ENCODE results near the gene TTYH2. TPM values are rescaled to one million over a fixed set of nuclear protein-coding genes. Genes with fewer than 3 reads are reported as not detected.

TTYH2 gene
- total RNA-seq, 2 experiments from 2014 or later: 3.1 to 3.8 TPM

GRCh38 chr17:74231928-74232907 is 18.8 kb downstream of the TTYH2 start:
- no peak overlapping the region for H3K4me3 ChIP-seq (ENCODE audit: low read depth, low read length, poor library complexity, severe bottlenecking)
- no TSS peak for BruUV-seq (replicated peaks)
- no peak for DNase-seq (ENCODE audit: low spot score)
- no peaks in the 10 kb centered on the region for H3K4me1 ChIP-seq (ENCODE audit: insufficient read depth, low read length, poor library complexity, severe bottlenecking)
- CTCF ChIA-PET (ENCODE audit: unreplicated experiment): no interaction called here
- POLR2A ChIA-PET: no interaction called here
- H3K4me2 ChIP-seq (ENCODE audit: low read length): no peak overlapping the region
- no peaks in the 10 kb centered on the region for H3K9me3 ChIP-seq (ENCODE audit: low read length)
- H3K27ac ChIP-seq (ENCODE audit: low read depth, low read length, poor library complexity, severe bottlenecking): no peak overlapping the region
- no peaks in the 10 kb centered on the region for H3K79me2 ChIP-seq (ENCODE audit: insufficient read depth, low read depth, low read length)
- intact Hi-C loops (cut with micrococcal nuclease; ENCODE audit: unreplicated experiment): no loop called here
- no peaks in the 10 kb centered on the region for H3K36me3 ChIP-seq (ENCODE audit: insufficient read depth, low read length)
- no peaks in the 10 kb centered on the region for H4K20me1 ChIP-seq (ENCODE audit: insufficient read depth, low read length)
- no peaks in the 10 kb centered on the region for H3K9me2 ChIP-seq (ENCODE audit: insufficient read depth, low read length)
- no peak for TF ChIP-seq CTCF (conservative IDR thresholded peaks at IDR 0.05; ENCODE audit: low read length)
- no peak for TF ChIP-seq EZH2phosphoT487 (IDR thresholded peaks at IDR 0.05; ENCODE audit: borderline replicate concordance, low read depth, low read length)
- no peak overlapping the region for H2AFZ ChIP-seq (ENCODE audit: low read length)

- Histone ChIP-seq H3K36me3 (ENCODE audit: insufficient read depth, low read length) (no peaks in the 10 kb centered on the region), H4K20me1 (ENCODE audit: insufficient read depth, low read length) (no peaks in the 10 kb centered on the region), H3K4me1 (ENCODE audit: insufficient read depth, low read length, poor library complexity, severe bottlenecking) (no peaks in the 10 kb centered on the region), H3K9me3 (ENCODE audit: low read length) (no peaks in the 10 kb centered on the region), H3K9me2 (ENCODE audit: insufficient read depth, low read length) (no peaks in the 10 kb centered on the region), H3K4me3 (ENCODE audit: low read depth, low read length, poor library complexity, severe bottlenecking) (no peak overlapping the region), H3K4me2 (ENCODE audit: low read length) (no peak overlapping the region), H3K27ac (ENCODE audit: low read depth, low read length, poor library complexity, severe bottlenecking) (no peak overlapping the region), H2AFZ (ENCODE audit: low read length) (no peak overlapping the region), H3K79me2 (ENCODE audit: insufficient read depth, low read depth, low read length) (no peaks in the 10 kb centered on the region)
- no peak for DNase-seq (ENCODE audit: low spot score)
- intact Hi-C loops (cut with micrococcal nuclease; ENCODE audit: unreplicated experiment): no loop called here
- CTCF ChIA-PET (ENCODE audit: unreplicated experiment): no interaction called here
- POLR2A ChIA-PET: no interaction called here
- BruUV-seq (replicated peaks): no TSS peak
- TF ChIP-seq EZH2phosphoT487 (IDR thresholded peaks at IDR 0.05; ENCODE audit: borderline replicate concordance, low read depth, low read length): no peak
- TF ChIP-seq CTCF (conservative IDR thresholded peaks at IDR 0.05; ENCODE audit: low read length): no peak
These were observed 20.6 kb downstream of the TTYH2 start for GRCh38 chr17:74233937-74234336.

GRCh38 chr17:74234486-74234885 is 21.1 kb downstream of the TTYH2 start:
- no peak overlapping the region for H3K27ac ChIP-seq (ENCODE audit: low read depth, low read length, poor library complexity, severe bottlenecking)
- no TSS peak for BruUV-seq (replicated peaks)
- CTCF ChIA-PET (ENCODE audit: unreplicated experiment): no interaction called here

More at GRCh38 chr17:74234486-74234885, 21.1 kb downstream of the TTYH2 start:
- no peaks in the 10 kb centered on the region for H3K9me3 ChIP-seq (ENCODE audit: low read length)
- H3K79me2 ChIP-seq (ENCODE audit: insufficient read depth, low read depth, low read length): no peaks in the 10 kb centered on the region
- no peak for TF ChIP-seq CTCF (conservative IDR thresholded peaks at IDR 0.05; ENCODE audit: low read length)
- no peak for TF ChIP-seq EZH2phosphoT487 (IDR thresholded peaks at IDR 0.05; ENCODE audit: borderline replicate concordance, low read depth, low read length)
- H3K4me1 ChIP-seq (ENCODE audit: insufficient read depth, low read length, poor library complexity, severe bottlenecking): no peaks in the 10 kb centered on the region
- no peak overlapping the region for H3K4me2 ChIP-seq (ENCODE audit: low read length)
- no peaks in the 10 kb centered on the region for H3K9me2 ChIP-seq (ENCODE audit: insufficient read depth, low read length)
- intact Hi-C loops (cut with micrococcal nuclease; ENCODE audit: unreplicated experiment): no loop called here
- no peak overlapping the region for H2AFZ ChIP-seq (ENCODE audit: low read length)
- DNase-seq (ENCODE audit: low spot score): no peak
- H3K4me3 ChIP-seq (ENCODE audit: low read depth, low read length, poor library complexity, severe bottlenecking): no peak overlapping the region
- H4K20me1 ChIP-seq (ENCODE audit: insufficient read depth, low read length): no peaks in the 10 kb centered on the region
- no peaks in the 10 kb centered on the region for H3K36me3 ChIP-seq (ENCODE audit: insufficient read depth, low read length)
- POLR2A ChIA-PET: no interaction called here
